Lower leg skin (tissue), 4 donors: ENCODE measurements around the gene ZNF57. TPM values are rescaled to one million over a fixed set of nuclear protein-coding genes. Genes with fewer than 3 reads are reported as not detected.
"Not testable (repeated sequence)": the region's sequence is repeated elsewhere in the genome, so short reads cannot be mapped to it uniquely, and the experiment has no call there.

Experiments used
- DNase-seq, 2 donors: peaks; one replicate each; pipeline ENCODE4 v3.0.0-alpha.2; 2019; ENCODE audit warnings: low spot score in 2 of 2
- H3K4me3 ChIP-seq: fragments of 200-600 bp; sonication (generic); 2 replicates; pipeline ENCODE4 v1.5.1; 2017; ENCODE audit warnings: mild to moderate bottlenecking, low read depth; ENCODE audit not compliant: poor library complexity, severe bottlenecking
- POLR2A ChIP-seq, 2 donors: fragments of 450-650 bp; IDR thresholded peaks; one replicate each; pipeline ENCODE4 v1.6.1; 2016 to 2017; ENCODE audit warnings: antibody characterized with exemption in 2 of 2, mild to moderate bottlenecking in 1 of 2, moderate library complexity in 1 of 2
- WGBS, 2 donors: methylation state at CpG; one replicate each; pipeline ENCODE4 v1.1.5; 2018; 5-methylcytosine and 5-hydroxymethylcytosine counted together
- intact Hi-C: fragments of 100-400 bp; cut with DNase I; formaldehyde crosslinking; loops from one replicate; pipeline ENCODE4 v1.15.0; 2023; ENCODE audit warnings: low total_unique reads
- total RNA-seq, 4 donors: library from RNA; depleted of rRNA; stranded (reverse); fragments of >200 nt; gene quantifications; one replicate each; pipeline ENCODE4 v1.1.0, GENCODE V29; 2016
- TF ChIP-seq, protein P1 (sequence below), 3 donors: fragments of 450-650 bp; IDR thresholded peaks; one replicate each; pipeline ENCODE4 v1.5.1; 2016; ENCODE audit warnings: antibody characterized with exemption in 3 of 3, mild to moderate bottlenecking in 3 of 3, moderate library complexity in 2 of 3

Gene ZNF57
- total RNA-seq, 4 donors from 2014 or later: 21.0 to 33.9 (median 29.2) TPM

DNA sequence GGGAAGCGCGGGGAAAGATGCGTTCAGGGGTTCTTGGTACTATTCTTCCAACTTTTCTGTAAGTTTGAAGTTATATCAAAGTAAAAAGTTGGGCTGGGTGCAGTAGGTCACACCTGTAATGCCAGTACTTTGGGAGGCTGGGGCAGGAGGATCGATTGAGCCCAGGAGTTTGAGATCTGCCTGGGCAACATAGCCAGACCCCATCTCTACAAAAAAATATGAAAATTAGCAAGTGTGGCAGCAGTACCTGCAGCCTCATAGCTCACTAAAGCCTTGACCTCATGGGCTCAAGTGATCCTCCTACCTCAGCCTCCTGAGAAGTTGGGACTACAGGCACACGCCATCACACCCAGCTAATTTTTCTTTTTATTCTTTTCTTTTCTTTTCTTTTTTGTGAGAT, 56.4 kb downstream of the ZNF57 start:
- DNase-seq: no peak
- intact Hi-C loops: loop anchor here (10.0 kb wide), 1 partner anchor 198 kb away; no protein-coding TSS in a partner anchor
- WGBS, 2 donors: 87 to 93% methylated on average over 5 of the region's 5 CpGs
- TF ChIP-seq, protein P1, sequence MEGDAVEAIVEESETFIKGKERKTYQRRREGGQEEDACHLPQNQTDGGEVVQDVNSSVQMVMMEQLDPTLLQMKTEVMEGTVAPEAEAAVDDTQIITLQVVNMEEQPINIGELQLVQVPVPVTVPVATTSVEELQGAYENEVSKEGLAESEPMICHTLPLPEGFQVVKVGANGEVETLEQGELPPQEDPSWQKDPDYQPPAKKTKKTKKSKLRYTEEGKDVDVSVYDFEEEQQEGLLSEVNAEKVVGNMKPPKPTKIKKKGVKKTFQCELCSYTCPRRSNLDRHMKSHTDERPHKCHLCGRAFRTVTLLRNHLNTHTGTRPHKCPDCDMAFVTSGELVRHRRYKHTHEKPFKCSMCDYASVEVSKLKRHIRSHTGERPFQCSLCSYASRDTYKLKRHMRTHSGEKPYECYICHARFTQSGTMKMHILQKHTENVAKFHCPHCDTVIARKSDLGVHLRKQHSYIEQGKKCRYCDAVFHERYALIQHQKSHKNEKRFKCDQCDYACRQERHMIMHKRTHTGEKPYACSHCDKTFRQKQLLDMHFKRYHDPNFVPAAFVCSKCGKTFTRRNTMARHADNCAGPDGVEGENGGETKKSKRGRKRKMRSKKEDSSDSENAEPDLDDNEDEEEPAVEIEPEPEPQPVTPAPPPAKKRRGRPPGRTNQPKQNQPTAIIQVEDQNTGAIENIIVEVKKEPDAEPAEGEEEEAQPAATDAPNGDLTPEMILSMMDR (IDR thresholded peaks at IDR 0.05): no peak
- no peak for TF ChIP-seq POLR2A (IDR thresholded peaks at IDR 0.05)
- no peak overlapping the region for H3K4me3 ChIP-seq

DNA sequence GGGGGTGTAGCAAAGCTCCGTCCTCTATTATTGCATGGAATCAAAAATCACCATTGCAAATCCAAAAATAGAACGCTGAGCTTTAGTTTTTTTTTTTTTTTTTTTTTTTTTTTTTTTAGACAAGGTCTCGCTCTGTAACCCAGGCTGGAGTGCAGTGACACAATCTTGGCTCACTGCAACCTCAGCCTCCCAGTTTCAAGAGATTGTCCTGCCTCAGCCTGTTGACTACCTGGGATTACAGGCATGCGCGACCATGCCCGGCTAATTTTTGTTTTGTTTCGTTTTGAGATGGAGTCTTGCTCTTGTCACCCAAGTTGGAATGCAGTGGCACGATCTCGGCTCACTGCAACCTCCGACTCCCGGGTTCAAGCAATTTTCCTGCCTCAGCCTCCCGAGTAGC, 59.4 kb downstream of the ZNF57 start:
- intact Hi-C loops: loop anchor here (10.0 kb wide), 1 partner anchor 145 kb away; no protein-coding TSS in a partner anchor
- WGBS, 2 donors: 59 to 67% methylated on average over 12 of the region's 12 CpGs
- no peak for DNase-seq
- H3K4me3 ChIP-seq: no peak overlapping the region
- no peak for TF ChIP-seq POLR2A (IDR thresholded peaks at IDR 0.05)
- TF ChIP-seq, protein P1 (IDR thresholded peaks at IDR 0.05): no peak

DNA sequence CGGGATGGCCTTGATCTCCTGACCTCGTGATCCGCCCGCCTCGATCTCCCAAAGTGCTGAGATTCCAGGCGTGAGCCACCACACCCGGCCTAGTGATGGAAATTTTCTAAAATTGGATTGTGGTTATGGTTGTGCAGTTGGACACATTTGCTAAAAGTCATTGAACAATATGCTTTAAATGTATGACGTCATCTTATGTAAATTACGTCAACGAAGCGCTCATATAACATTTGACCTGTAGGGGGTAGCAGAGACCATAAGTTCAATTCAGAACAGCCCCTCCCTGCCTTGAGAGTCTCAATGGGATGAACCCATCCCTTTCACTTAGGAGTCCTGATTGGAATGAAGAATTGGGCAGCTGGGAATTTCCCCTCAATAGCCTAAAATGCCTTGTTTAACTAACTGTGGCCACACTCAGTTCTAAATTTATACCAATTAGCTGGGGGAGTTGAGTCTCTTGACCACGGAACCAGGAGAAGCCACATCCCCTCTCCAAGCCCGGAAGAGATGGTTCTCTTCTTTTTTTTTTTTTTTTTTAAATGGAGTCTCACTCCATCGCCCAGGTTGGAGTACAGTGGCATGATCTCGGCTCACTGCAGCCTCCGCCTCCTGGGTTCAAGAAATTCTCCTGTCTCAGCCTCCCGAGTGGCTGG, 61.4 kb downstream of the ZNF57 start:
- DNase-seq: peak in 1 of 2 donors; percentile 83
- WGBS, 2 donors: 29 to 33% methylated on average over 17 of the region's 17 CpGs
- no peak for TF ChIP-seq POLR2A (IDR thresholded peaks at IDR 0.05)
- TF ChIP-seq, protein P1 (IDR thresholded peaks at IDR 0.05): peak in 1 of 3 donors; percentile 61
- intact Hi-C loops: loop anchor here (10.0 kb wide), 1 partner anchor 143 kb away; no protein-coding TSS in a partner anchor
- H3K4me3 ChIP-seq: no peak overlapping the region

DNA sequence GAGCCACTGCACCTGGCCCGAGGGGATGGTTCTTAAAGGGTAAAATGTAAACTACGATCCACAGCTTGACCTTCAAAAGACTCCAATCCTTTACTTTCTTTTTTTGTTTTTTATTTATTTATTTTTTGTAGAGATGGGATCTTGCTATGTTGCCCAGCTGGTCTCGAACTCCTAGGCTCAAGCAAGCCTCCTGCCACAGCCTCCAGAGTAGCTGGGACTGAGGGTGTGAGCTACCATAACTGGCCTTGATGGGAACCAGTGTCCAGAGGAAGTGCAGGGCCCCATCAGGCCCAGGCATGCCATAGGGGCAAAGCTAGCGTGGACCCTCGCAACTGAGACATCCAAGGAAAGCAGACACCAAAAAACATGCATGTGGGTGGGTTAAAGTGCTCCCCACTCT, 62.4 kb downstream of the ZNF57 start:
- no peak overlapping the region for H3K4me3 ChIP-seq
- TF ChIP-seq, protein P1 (IDR thresholded peaks at IDR 0.05): no peak
- no peak for TF ChIP-seq POLR2A (IDR thresholded peaks at IDR 0.05)
- intact Hi-C loops: loop anchor here (10.0 kb wide), 1 partner anchor 142 kb away; no protein-coding TSS in a partner anchor
- WGBS, 2 donors: 92 to 94% methylated on average over 5 of the region's 5 CpGs
- no peak for DNase-seq

DNA sequence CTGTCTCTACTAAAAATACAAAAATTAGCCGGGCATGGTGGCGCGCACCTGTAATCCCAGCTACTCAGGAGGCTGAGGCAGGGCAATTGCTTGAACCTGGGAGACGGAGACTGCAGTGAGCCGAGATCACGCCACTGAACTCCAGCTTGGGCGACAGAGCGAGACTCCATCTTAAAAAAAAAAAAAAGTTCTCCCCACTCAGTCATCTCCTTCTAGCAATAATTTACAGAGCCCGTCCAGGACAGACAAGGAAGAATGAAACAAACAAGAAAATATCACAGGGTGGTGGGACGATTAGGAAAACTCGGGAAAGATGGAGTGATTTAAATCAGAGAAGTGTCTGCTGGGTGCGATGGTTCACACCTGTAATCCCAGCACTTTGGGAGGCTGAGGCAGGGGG, 62.9 kb downstream of the ZNF57 start:
- intact Hi-C loops: loop anchor here (10.0 kb wide), 1 partner anchor 141 kb away; no protein-coding TSS in a partner anchor
- DNase-seq: not testable (repeated sequence)
- WGBS, 2 donors: 89 to 90% methylated on average over 12 of the region's 12 CpGs

DNA sequence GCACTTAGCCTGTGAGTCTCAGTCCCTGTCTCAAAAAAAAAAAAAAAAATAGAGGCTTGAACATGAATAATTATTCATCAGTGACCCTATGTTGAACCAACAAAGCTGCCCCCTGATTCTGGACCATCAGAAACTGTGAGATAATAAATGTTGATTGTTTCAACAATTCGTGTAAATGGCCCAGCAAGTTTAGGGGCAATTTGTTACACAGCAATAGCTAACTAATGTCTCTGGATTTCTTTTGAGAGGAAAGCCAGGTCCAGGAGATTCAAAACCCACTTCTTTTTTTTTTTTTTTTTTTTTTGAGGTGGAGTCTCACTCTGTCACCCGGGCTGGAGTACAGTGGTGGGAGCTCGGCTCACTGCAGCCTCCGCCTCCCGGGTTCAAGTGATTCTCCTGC, 64.1 kb downstream of the ZNF57 start:
- H3K4me3 ChIP-seq: no peak overlapping the region
- no peak for DNase-seq
- 97 to 98% methylated on average over 5 of the region's 5 CpGs for WGBS, 2 donors
- intact Hi-C loops: loop anchor here (10.0 kb wide), 1 partner anchor 140 kb away; no protein-coding TSS in a partner anchor
- no peak for TF ChIP-seq POLR2A (IDR thresholded peaks at IDR 0.05)
- TF ChIP-seq, protein P1 (IDR thresholded peaks at IDR 0.05): no peak

More for the DNA sequence above, 62.9 kb downstream of the ZNF57 start:
- H3K4me3 ChIP-seq: not testable (repeated sequence)
